ENCODE results near the gene TIMM44.

The TIMM44 gene

DNA sequence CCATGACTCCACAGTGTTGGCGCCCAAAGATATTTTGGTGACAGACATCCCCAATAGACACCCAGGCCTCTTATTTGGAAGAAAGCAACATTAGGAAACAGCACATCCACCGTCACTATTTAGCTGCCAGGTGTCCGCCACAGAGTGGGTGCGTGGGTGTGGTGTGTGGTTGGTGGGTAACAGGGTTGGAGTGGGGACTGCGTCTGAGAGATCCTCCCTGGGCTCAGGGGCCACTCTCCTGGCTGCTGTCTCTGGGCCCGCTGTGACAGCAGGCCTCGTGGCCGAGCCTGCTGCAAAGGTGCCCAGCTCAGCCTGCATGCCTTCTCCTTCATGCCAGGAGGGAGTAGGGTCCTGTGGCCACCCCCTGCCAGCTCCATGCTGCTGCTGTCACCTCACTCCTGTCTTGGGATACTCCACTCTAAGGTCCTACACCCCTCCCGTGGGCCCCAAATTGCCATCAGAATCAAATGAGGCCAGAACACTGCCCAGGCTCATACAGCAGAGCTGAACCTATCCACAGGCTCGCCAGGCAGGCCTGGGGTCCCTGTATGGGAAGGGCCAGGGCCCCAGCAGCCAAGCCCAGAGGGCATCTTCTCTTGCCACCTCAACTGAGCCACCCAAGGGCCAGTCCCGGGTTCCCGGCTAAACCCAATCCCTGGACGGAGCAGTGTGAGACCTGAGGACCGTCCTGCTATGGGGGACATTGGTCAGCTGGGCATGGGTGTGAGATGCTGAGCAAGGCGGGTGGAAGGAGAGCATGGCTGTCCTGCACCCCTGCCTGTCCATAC lies 24.7 kb upstream of the TIMM44 start:
- Mint-ChIP-seq H3K27me3 (ENCODE audit: low read depth) (no peaks in the 10 kb centered on the region), H3K4me1 (no peaks in the 10 kb centered on the region), H3K9me3 (no peaks in the 10 kb centered on the region)

DNA sequence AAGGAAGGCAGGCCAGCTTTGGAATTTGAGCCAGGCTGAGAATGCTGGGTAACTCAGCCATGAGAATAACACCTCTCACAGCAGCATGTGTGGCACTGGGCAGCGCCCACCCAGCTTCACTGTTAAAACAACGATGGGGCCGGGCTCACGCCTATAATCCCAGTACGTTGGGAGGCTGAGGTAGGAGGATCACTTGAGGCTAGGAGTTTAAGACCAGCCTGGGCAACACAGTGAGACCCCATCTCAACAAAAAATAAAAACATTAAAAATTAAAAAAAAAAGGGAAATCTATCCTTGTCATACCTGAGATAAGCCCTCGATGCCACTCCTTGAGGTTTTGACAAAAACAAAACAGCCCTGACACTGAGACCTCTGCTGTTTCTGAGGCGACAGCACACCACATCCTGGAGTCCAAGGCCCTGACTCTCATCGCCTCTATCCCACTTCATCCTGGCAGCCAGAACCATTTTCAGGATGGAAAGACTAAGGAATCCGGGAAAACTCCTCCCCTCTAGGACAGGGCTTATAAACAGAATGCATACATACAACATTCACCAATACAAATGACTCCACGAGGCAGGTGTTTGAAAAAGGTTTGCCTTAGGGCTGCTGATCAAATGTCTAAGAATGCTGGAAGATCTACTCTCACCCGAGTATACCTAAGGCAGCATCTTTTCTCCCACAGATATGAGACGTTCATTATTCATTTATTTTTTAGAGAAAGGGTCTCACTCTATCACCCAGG lies 22.6 kb upstream of the TIMM44 start:
- H3K9me3 Mint-ChIP-seq, result no peaks in the 10 kb centered on the region
- H3K4me1 Mint-ChIP-seq, result no peaks in the 10 kb centered on the region
- H3K4me3 Mint-ChIP-seq, result no peak overlapping the region
- H3K36me3 Mint-ChIP-seq (ENCODE audit: low read depth), result peaks cover 51% of the 10 kb centered on the region
- H3K27ac Mint-ChIP-seq, result peak overlapping the region in 1 of 3 experiments; percentile 10
- TF ChIP-seq, protein P1, sequence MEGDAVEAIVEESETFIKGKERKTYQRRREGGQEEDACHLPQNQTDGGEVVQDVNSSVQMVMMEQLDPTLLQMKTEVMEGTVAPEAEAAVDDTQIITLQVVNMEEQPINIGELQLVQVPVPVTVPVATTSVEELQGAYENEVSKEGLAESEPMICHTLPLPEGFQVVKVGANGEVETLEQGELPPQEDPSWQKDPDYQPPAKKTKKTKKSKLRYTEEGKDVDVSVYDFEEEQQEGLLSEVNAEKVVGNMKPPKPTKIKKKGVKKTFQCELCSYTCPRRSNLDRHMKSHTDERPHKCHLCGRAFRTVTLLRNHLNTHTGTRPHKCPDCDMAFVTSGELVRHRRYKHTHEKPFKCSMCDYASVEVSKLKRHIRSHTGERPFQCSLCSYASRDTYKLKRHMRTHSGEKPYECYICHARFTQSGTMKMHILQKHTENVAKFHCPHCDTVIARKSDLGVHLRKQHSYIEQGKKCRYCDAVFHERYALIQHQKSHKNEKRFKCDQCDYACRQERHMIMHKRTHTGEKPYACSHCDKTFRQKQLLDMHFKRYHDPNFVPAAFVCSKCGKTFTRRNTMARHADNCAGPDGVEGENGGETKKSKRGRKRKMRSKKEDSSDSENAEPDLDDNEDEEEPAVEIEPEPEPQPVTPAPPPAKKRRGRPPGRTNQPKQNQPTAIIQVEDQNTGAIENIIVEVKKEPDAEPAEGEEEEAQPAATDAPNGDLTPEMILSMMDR (IDR thresholded peaks at IDR 0.05; ENCODE audit: unreplicated experiment in 3 of 3), result no peak
- H3K27me3 Mint-ChIP-seq (ENCODE audit: low read depth), result no peaks in the 10 kb centered on the region

More for the DNA sequence above, 24.7 kb upstream of the TIMM44 start:
- Mint-ChIP-seq H3K4me3 (no peak overlapping the region), H3K27ac (no peak overlapping the region), H3K36me3 (ENCODE audit: low read depth) (peaks cover 41% of the 10 kb centered on the region)
- TF ChIP-seq, protein P1 (IDR thresholded peaks at IDR 0.05; ENCODE audit: unreplicated experiment in 3 of 3), result no peak

DNA sequence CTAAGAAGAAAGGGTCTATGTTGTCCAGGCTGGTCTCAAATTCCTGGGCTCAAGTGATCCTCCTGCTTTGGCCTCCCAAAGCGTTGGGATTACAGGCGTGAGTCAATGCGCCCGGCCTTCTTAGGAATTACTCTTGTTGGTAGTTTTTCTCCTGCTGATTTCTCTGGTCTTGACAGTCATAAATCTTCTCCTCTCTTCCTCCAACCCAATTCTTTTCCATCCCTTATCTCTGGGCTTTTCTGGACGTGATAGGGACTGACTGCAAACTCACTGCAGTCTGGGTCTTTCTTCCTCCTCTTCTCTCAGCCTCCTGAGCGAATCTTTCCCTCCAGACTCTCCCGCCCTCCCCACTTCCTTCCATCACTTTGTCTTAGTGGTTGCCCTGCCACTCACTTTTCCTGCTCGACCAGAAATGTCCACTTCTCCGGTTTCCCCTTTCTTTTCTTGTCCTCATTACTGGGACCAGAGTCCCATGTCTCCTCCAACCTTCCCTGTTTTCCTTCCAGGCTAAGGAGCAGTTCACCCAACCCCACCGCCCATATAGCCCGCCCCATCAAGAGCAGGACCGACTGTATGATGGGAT lies 21.9 kb upstream of the TIMM44 start:
- Mint-ChIP-seq H3K4me3 (no peak overlapping the region), H3K4me1 (no peaks in the 10 kb centered on the region), H3K27ac (peak overlapping the region in 2 of 3 experiments; percentile 8 to 57), H3K27me3 (ENCODE audit: low read depth) (no peaks in the 10 kb centered on the region), H3K36me3 (ENCODE audit: low read depth) (peaks cover 46% of the 10 kb centered on the region), H3K9me3 (no peaks in the 10 kb centered on the region)
- TF ChIP-seq, protein P1 (IDR thresholded peaks at IDR 0.05; ENCODE audit: unreplicated experiment in 3 of 3), result no peak

DNA sequence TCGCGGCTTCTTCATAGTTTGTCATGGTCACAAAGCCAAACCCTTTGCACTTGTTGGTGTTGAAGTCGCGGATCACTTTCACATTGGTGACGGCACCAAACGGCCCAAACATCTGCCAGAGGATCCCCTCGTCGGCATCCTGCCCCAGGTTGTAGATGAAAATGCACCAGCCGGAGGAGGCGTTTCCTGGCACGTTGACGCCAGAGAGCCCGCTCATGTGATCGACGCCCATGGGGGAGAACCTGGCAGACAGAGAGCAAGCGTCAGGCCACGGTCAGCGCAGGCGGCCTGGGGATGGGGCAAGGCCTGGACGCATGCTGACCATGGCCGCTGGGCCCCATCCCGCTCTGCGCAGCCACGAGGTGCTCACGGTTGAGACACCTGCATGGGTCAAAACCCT lies 20.1 kb upstream of the TIMM44 start:
- Mint-ChIP-seq H3K27ac (peak overlapping the region in 1 of 3 experiments; percentile 95), H3K36me3 (ENCODE audit: low read depth) (peaks cover 47% of the 10 kb centered on the region), H3K4me1 (no peaks in the 10 kb centered on the region), H3K9me3 (no peaks in the 10 kb centered on the region), H3K4me3 (no peak overlapping the region), H3K27me3 (ENCODE audit: low read depth) (no peaks in the 10 kb centered on the region)
- TF ChIP-seq, protein P1 (IDR thresholded peaks at IDR 0.05; ENCODE audit: unreplicated experiment in 3 of 3), result no peak

DNA sequence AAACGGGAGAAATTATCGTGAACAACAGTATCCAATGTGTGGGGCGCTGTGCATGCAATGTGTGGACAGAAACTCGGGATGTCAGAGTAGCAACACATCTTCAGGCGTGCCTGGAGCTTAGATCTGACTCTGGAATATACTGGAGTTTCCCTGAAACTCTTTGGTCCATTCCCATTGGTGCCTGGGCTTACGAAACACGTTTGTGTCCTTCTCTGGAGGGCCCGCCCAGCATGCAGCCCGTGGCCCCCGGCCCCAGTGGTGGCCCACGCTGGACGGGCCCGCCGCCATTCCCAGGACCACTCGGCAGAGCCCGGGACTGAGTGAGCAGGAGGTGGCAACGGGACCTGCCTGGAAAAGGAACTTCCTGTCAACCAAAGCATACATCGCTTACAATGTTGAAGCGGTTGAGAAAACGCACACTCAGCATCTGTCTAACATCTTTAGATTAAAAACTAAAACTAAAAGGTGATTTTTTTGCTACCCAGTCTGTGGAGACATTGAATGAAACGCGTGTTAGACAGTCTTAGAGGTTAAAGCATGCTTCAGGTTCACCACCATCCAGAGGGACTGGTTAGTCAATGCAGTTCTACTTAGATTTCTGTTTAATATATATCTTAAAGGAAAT lies 19.3 kb upstream of the TIMM44 start:
- Mint-ChIP-seq H3K4me3 (peak overlapping the region in 1 of 3 experiments; percentile 44), H3K9me3 (no peaks in the 10 kb centered on the region), H3K36me3 (ENCODE audit: low read depth) (peaks cover 49% of the 10 kb centered on the region)

More for the DNA sequence above, 19.3 kb upstream of the TIMM44 start:
- peak overlapping the region; percentile 79 to 95 (median 83) for H3K27ac Mint-ChIP-seq
- H3K4me1 Mint-ChIP-seq, result no peaks in the 10 kb centered on the region
- H3K27me3 Mint-ChIP-seq (ENCODE audit: low read depth), result no peaks in the 10 kb centered on the region
- TF ChIP-seq, protein P1 (IDR thresholded peaks at IDR 0.05; ENCODE audit: unreplicated experiment in 3 of 3), result no peak

All from nephron (organoid).